ENCODE results near the gene REM2.
A peak's percentile ranks its signal among the peaks of the same experiment; 100 is the strongest.

Gene REM2

GRCh38 chr14:22872033-22872832 lies 10.8 kb upstream of the REM2 start:
- POLR2A ChIA-PET: interaction anchor here (0.5 to 0.7 kb wide), 2 partner anchors 43 to 106 kb away, joined by 3 read pairs; partner anchors contain the start of gene OXA1L
- Histone ChIP-seq H3K36me3 (ENCODE audit: control insufficient read depth in 4 of 4, insufficient read depth in 4 of 4, low read length in 3 of 4) (peaks cover 0 to 32% (median 20%) of the 10 kb centered on the region in 4 experiments), H3K9me3 (ENCODE audit: control extremely low read depth in 1 of 5, control insufficient read depth in 4 of 5, insufficient read depth in 2 of 5, low read depth in 1 of 5, low read length in 4 of 5) (no peaks in the 10 kb centered on the region), H3K27ac (ENCODE audit: insufficient read depth in 1 of 2, low read depth in 1 of 2, low read length in 2 of 2, poor library complexity in 1 of 2, severe bottlenecking in 2 of 2) (peak overlapping the region; percentile 29 to 82), H3K4me3 (ENCODE audit: control insufficient read depth in 1 of 7, extremely low read depth in 1 of 7, insufficient read depth in 4 of 7, low read depth in 2 of 7, low read length in 6 of 7) (peak overlapping the region; percentile 59 to 91 (median 78)), H3K4me1 (ENCODE audit: control extremely low read depth in 1 of 4, control insufficient read depth in 4 of 4, insufficient read depth in 4 of 4, low read length in 3 of 4) (peaks cover 8 to 24% (median 22%) of the 10 kb centered on the region in 4 experiments), H3K27me3 (replicated peaks in 2 of 5; ENCODE audit: control insufficient read depth in 4 of 5, insufficient read depth in 5 of 5, low read length in 4 of 5) (peaks cover 0 to 2% (median 0%) of the 10 kb centered on the region in 5 experiments)
- 0% methylated on average over 39 of the region's 45 CpGs for WGBS (ENCODE audit: insufficient coverage)
- CTCF ChIA-PET: interaction anchor here (0.8 to 6.6 kb wide), 20 partner anchors 10 to 316 kb away, joined by 3 to 75 read pairs (median 6); partner anchors contain the start of genes AJUBA and REM2
- peak; percentile 61 to 65 (median 62) for DNase-seq

- Histone ChIP-seq H3K9me3 (ENCODE audit: control extremely low read depth in 1 of 5, control insufficient read depth in 4 of 5, insufficient read depth in 2 of 5, low read depth in 1 of 5, low read length in 4 of 5) (no peaks in the 10 kb centered on the region), H3K27me3 (replicated peaks in 2 of 5; ENCODE audit: control insufficient read depth in 4 of 5, insufficient read depth in 5 of 5, low read length in 4 of 5) (no peaks in the 10 kb centered on the region), H3K4me1 (ENCODE audit: control extremely low read depth in 1 of 4, control insufficient read depth in 4 of 4, insufficient read depth in 4 of 4, low read length in 3 of 4) (peaks cover 8 to 24% (median 22%) of the 10 kb centered on the region in 4 experiments), H3K4me3 (ENCODE audit: control insufficient read depth in 1 of 7, extremely low read depth in 1 of 7, insufficient read depth in 4 of 7, low read depth in 2 of 7, low read length in 6 of 7) (peak overlapping the region; percentile 59 to 91 (median 78)), H3K27ac (ENCODE audit: insufficient read depth in 1 of 2, low read depth in 1 of 2, low read length in 2 of 2, poor library complexity in 1 of 2, severe bottlenecking in 2 of 2) (peak overlapping the region in 1 of 2 experiments; percentile 82), H3K36me3 (ENCODE audit: control insufficient read depth in 4 of 4, insufficient read depth in 4 of 4, low read length in 3 of 4) (peaks cover 0 to 40% (median 25%) of the 10 kb centered on the region in 4 experiments)
- 69% methylated on average over 9 of the region's 10 CpGs for WGBS (ENCODE audit: insufficient coverage)
- ChIA-PET CTCF (interaction anchor here (0.6 to 6.6 kb wide), 23 partner anchors 9 to 294 kb away, joined by 3 to 75 read pairs (median 5); partner anchors contain the start of genes AJUBA and REM2), POLR2A (interaction anchor here (0.7 kb wide), 1 partner anchor 106 kb away, joined by 3 read pairs; the partner anchor contains the start of gene OXA1L)
- no peak for DNase-seq
Measured at GRCh38 chr14:22872833-22873520, 10.0 kb upstream of the REM2 start.

GRCh38 chr14:22875003-22875747 lies 7.8 kb upstream of the REM2 start:
- Histone ChIP-seq H3K4me3 (ENCODE audit: control insufficient read depth in 1 of 7, extremely low read depth in 1 of 7, insufficient read depth in 4 of 7, low read depth in 2 of 7, low read length in 6 of 7) (no peak overlapping the region), H3K27me3 (replicated peaks in 2 of 5; ENCODE audit: control insufficient read depth in 4 of 5, insufficient read depth in 5 of 5, low read length in 4 of 5) (no peaks in the 10 kb centered on the region), H3K36me3 (ENCODE audit: control insufficient read depth in 4 of 4, insufficient read depth in 4 of 4, low read length in 3 of 4) (peaks cover 0 to 46% (median 27%) of the 10 kb centered on the region in 4 experiments), H3K27ac (ENCODE audit: insufficient read depth in 1 of 2, low read depth in 1 of 2, low read length in 2 of 2, poor library complexity in 1 of 2, severe bottlenecking in 2 of 2) (no peak overlapping the region), H3K4me1 (ENCODE audit: control extremely low read depth in 1 of 4, control insufficient read depth in 4 of 4, insufficient read depth in 4 of 4, low read length in 3 of 4) (peaks cover 8 to 23% (median 22%) of the 10 kb centered on the region in 4 experiments), H3K9me3 (ENCODE audit: control extremely low read depth in 1 of 5, control insufficient read depth in 4 of 5, insufficient read depth in 2 of 5, low read depth in 1 of 5, low read length in 4 of 5) (no peaks in the 10 kb centered on the region)
- WGBS (ENCODE audit: insufficient coverage): 100% methylated on average over 14 of the region's 15 CpGs
- ChIA-PET POLR2A (no interaction called here), CTCF (interaction anchor here (0.7 to 6.6 kb wide), 7 partner anchors 13 to 38 kb away, joined by 3 to 75 read pairs (median 7); no protein-coding TSS in a partner anchor)
- DNase-seq: no peak

- 96% methylated on average over 20 of the region's 20 CpGs for WGBS (ENCODE audit: insufficient coverage)
- Histone ChIP-seq H3K27ac (ENCODE audit: insufficient read depth in 1 of 2, low read depth in 1 of 2, low read length in 2 of 2, poor library complexity in 1 of 2, severe bottlenecking in 2 of 2) (no peak overlapping the region), H3K4me3 (ENCODE audit: control insufficient read depth in 1 of 7, extremely low read depth in 1 of 7, insufficient read depth in 4 of 7, low read depth in 2 of 7, low read length in 6 of 7) (no peak overlapping the region), H3K36me3 (ENCODE audit: control insufficient read depth in 4 of 4, insufficient read depth in 4 of 4, low read length in 3 of 4) (peaks cover 0 to 46% (median 27%) of the 10 kb centered on the region in 4 experiments), H3K9me3 (ENCODE audit: control extremely low read depth in 1 of 5, control insufficient read depth in 4 of 5, insufficient read depth in 2 of 5, low read depth in 1 of 5, low read length in 4 of 5) (no peaks in the 10 kb centered on the region), H3K27me3 (replicated peaks in 2 of 5; ENCODE audit: control insufficient read depth in 4 of 5, insufficient read depth in 5 of 5, low read length in 4 of 5) (no peaks in the 10 kb centered on the region), H3K4me1 (ENCODE audit: control extremely low read depth in 1 of 4, control insufficient read depth in 4 of 4, insufficient read depth in 4 of 4, low read length in 3 of 4) (peaks cover 5 to 19% (median 17%) of the 10 kb centered on the region in 4 experiments)
- POLR2A ChIA-PET: no interaction called here
- no peak for DNase-seq
- CTCF ChIA-PET: interaction anchor here (0.7 to 6.6 kb wide), 5 partner anchors 10 to 40 kb away, joined by 3 to 75 read pairs (median 4); no protein-coding TSS in a partner anchor
Measured at GRCh38 chr14:22875748-22876319, 7.2 kb upstream of the REM2 start.

GRCh38 chr14:22877000-22877501 lies 6.0 kb upstream of the REM2 start:
- Histone ChIP-seq H3K9me3 (ENCODE audit: control extremely low read depth in 1 of 5, control insufficient read depth in 4 of 5, insufficient read depth in 2 of 5, low read depth in 1 of 5, low read length in 4 of 5) (no peaks in the 10 kb centered on the region), H3K36me3 (ENCODE audit: control insufficient read depth in 4 of 4, insufficient read depth in 4 of 4, low read length in 3 of 4) (peaks cover 0 to 46% (median 27%) of the 10 kb centered on the region in 4 experiments), H3K4me1 (ENCODE audit: control extremely low read depth in 1 of 4, control insufficient read depth in 4 of 4, insufficient read depth in 4 of 4, low read length in 3 of 4) (peaks cover 2 to 9% (median 7%) of the 10 kb centered on the region in 4 experiments), H3K27me3 (replicated peaks in 2 of 5; ENCODE audit: control insufficient read depth in 4 of 5, insufficient read depth in 5 of 5, low read length in 4 of 5) (peaks cover 0 to 12% (median 3%) of the 10 kb centered on the region in 5 experiments), H3K4me3 (ENCODE audit: control insufficient read depth in 1 of 7, extremely low read depth in 1 of 7, insufficient read depth in 4 of 7, low read depth in 2 of 7, low read length in 6 of 7) (no peak overlapping the region), H3K27ac (ENCODE audit: insufficient read depth in 1 of 2, low read depth in 1 of 2, low read length in 2 of 2, poor library complexity in 1 of 2, severe bottlenecking in 2 of 2) (no peak overlapping the region)
- WGBS (ENCODE audit: insufficient coverage): 98% methylated on average over 19 of the region's 22 CpGs
- DNase-seq: no peak
- POLR2A ChIA-PET: no interaction called here
- CTCF ChIA-PET: interaction anchor here (1.1 to 6.6 kb wide), 2 partner anchors 9 to 24 kb away, joined by 3 to 75 read pairs; no protein-coding TSS in a partner anchor

All from common myeloid progenitor, CD34-positive (primary cell).